HG02970 (cell line): Measurements from ENCODE around the gene OPN3.
A peak's percentile ranks its signal among the peaks of the same experiment; 100 is the strongest.

ENCODE experiments used
- ATAC-seq: cut with Tn5 transposase; IDR thresholded peaks from one replicate; pipeline ENCODE4 v1.9.1; 2021; ENCODE audit warnings: mild to moderate bottlenecking, moderate library complexity, moderate number of reproducible peaks; ENCODE audit not compliant: unreplicated experiment, low FRiP score

Gene OPN3

DNA sequence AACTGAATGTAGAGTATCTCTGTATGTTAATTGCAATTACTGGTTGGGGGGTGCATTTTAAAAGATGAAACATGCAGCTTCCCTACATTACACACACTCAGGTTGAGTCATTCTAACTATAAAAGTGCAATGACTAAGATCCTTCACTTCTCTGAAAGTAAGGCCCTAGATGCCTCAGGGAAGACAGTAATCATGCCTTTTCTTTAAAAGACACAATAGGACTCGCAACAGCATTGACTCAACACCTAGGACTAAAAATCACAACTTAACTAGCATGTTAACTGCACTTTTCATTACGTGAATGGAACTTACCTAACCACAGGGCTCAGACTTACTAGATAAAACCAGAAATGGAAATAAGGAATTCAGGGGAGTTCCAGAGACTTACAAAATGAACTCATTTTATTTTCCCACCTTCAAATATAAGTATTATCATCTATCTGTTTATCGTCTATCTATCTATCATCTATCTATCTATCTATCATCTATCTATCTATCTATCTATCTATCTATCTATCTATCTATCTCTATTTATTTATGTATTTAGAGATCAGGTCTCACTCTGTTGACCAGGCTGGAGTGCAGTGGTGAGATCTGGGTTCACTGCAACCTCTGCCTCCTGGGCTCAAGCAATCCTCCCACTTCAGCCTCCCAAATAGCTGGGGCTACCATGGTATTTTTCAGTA, 47.8 kb downstream of the OPN3 start:
- no peak for ATAC-seq

DNA sequence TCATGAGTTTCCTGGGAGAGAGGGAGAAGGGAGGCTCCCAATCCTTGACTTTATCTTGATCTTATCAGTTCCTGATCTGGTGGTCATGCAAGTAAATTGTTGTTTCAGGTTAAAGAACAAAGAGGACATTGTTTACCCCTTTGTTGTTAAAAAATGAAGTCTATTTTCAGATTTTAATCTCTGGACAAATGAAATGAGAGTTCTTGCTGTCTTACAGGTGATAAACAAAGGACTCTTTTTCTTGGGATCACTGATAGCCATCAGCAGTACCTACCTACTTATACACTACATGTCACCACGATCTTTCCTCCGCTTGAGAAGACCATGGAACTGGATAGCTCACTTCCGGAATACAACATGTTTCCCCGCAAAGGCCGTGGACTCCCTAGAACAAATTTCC, 48.4 kb downstream of the OPN3 start:
- no peak for ATAC-seq

DNA sequence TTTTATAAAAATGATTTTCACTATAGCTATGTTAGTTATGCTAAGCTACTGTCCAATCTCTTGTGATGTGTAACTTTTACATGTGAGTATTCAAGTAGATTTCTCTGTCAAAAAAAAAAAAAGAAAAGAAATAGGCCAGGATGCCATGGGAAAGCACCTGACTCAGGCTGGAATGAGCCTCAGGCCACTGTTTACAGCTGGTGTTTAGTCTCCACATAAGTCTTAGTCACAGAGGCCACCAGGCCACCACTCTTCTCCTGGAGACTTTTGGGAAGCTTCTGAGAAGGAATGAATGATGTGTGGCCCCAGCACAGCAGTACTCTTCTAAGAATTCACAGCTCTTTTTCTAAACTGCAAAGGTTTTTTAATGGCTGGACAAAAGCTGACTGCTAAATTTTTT, 48.9 kb downstream of the OPN3 start:
- no peak for ATAC-seq

DNA sequence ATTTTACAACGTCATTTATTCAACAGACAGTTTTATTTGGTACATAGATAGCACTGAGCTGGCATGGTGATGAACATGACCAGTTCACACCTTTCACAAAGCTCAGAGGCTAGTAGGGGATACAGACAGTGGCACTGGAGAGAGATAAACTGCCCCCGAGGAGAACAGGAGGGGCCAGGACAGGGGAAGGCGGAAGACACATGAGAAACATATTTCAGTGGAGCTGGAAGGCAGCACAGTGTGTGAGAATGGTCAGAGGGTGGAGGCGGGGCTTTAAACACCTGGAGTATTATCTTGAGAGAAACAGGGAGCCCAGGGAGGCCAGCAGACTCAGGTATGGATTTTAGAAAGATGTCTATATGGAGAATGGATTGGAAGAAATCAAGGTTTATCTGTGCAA, 49.5 kb downstream of the OPN3 start:
- no peak for ATAC-seq

DNA sequence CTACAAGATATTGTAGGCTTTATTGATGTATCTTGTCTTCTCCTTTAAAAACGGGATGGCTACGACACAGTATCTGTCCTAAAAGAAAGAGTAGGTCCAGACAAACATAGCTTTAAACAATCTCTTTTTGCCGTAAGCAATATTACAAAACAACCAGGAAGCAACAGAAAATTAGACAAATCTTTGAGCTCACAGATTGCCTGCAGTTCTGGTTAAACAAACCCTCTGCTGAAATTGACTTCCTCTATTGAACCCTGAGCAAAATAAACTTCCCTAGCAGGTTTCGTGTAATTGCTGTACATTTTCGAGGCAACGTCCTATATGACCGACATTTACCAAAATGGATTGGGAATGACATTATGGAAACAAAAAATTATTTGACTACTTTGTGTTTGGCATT, 50.6 kb downstream of the OPN3 start:
- ATAC-seq: no peak

GRCh38 chr1:241586905-241587512, 53.2 kb downstream of the OPN3 start:
- ATAC-seq: no peak

DNA sequence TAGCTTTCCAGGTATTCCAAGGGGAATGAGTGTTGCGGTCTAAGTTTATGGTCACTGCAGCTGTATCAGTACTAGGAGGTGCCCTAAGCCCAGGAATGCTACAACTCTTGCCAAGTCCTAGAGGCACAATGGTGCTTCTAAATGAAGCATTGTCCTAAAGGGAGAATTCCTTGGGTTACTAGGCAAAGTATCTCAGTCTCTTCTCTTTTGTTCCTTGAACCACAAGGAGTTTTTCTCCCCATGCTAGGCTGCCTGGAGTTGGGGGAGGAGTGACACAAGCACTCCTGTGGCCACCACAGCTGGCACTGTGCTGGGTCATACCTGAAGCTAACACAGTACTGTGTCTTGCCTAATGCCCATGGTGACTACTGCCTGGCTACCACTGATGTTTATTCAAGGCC, 57.2 kb downstream of the OPN3 start:
- ATAC-seq: no peak

DNA sequence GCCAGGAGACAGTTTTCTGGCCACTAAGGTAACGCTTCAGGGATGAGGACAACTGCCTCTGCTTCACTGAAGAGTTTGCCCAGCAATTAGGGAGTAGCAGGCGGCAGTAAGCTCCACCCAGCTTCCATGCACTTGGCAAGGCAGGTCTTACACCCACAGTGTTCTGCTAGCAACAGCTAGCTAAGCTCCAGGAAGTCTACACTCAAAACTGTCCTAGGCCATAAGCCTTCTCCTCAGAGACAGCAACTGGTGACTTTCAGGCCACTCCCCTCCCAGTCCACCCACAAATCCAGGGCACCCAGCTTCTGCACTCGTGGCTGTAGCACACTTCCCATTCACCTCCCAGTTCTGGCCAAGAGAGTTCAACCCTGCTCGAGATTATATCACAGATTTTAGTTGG, 60.7 kb downstream of the OPN3 start:
- ATAC-seq: no peak

DNA sequence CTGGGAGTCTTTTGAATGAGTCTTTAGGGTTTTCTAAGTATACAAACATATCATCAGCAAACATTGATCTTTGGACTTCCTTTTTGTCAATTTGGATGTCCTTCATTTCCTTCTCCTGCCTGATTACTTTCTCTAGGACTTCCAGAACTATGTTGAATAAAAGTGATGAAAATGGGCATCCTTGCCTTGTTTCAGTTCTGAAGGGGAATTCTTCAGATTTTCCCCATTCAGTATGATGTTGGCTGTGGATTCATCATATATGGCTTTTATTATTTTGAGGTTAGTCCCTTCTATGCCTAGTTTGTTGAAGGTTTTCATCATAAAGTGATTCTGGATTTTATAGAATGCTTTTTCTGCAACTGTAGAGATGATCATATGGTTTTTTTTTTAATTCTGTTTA, 66.0 kb downstream of the OPN3 start:
- no peak for ATAC-seq

DNA sequence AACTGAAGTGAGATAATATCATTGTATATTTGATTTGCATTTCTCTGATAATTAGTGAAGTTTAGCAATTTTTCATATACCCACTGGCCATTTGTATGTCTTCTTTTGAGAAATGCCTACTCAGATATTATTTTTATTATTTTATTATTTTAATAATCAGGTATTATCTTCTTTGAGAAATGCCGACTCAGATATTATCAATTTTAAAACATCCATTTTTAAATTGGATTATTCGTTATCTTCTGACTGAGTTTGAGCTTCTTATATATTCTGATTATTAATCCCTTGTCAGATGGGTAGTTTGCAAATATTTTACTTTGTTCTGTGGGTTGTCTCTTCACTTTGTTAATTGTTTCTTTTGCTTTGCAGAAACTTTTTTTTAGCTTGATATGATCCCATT, 70.3 kb downstream of the OPN3 start:
- ATAC-seq: no peak

GRCh38 chr1:241560849-241561187, 79.4 kb downstream of the OPN3 start:
- no peak for ATAC-seq

DNA sequence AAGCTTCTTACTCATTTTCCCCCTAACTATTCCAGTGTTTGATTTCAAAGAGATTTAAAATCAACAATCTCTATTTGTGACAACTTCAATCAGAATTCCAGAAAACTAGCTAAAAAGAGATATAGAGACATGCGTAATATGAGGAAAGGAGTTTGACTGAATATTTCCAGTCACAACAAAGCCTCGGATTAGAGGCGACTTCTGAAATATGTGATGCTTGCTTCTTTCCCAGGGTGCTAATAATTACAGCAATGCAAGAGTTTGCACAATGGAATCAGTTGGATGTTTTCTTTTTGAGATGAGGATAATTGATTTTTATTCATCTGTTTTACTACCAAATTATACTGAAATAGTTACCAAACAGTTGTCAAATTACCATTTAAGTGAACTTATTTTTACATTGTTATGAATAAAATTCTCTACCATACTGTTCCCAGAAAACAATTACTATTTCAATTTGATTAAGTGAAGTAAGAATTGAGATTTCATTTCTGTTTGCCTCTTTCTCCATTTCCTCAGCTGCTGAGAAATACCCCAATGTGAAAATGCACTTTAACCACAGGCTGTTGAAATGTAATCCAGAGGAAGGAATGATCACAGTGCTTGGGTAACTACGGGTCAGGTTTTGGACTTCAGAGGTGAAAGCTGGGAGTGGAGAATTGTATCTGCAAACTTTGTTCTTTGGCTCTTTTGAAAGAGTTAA, 79.9 kb downstream of the OPN3 start:
- no peak for ATAC-seq

- no peak for ATAC-seq
These were observed 82.5 kb downstream of the OPN3 start for GRCh38 chr1:241557551-241558193.

- ATAC-seq: no peak
These were observed 83.1 kb downstream of the OPN3 start for GRCh38 chr1:241557031-241557430.

DNA sequence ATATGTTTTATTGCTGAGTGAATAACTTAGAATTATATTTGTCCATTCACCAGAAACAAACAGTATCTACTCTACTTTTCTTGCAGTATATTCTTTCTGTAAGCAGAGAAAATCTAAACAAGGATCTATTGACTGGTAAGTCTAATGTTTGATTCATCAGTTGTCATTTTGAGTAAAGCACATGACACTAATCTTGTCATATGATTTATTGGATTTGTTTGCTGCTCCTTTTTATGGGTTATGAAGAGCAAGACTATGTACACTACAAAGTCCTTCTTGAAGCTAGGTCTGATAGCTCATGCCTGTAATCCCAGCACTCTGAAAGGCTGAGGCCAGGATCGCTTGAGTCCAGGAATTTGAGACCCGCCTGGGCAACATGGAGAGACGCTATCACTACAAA, 84.6 kb downstream of the OPN3 start:
- no peak for ATAC-seq

DNA sequence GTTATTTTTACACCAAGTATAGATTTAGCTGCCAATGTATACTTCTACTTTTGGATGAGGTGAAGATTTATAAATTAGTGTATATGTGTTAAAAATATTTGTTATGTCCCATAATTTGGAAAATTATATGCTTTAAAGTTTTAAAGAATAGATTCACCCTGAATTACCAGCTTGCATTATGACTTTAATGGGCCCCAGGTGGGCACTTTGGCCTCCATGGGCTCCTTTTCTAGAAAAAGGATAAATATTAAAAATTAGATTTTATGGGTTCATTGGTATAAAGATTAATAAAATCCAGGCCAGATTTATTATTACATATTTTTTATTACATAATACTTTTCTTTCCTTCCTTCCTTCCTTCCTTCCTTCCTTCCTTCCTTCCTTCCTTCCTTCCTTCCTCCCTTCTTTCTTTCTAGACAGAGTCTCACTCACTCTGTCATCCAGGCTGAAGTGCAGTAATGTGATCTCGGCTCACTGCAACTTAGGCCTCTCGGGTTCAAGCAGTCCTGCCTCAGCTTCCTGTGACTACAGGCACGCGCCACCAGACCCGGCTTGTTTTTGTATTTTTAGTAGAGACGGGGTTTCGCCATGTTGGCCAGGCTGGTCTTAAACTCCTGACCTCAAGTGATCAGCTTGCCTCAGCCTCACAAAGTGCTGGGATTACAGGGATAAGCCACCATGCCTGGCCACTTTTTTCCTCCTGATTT, 86.1 kb downstream of the OPN3 start:
- no peak for ATAC-seq

- ATAC-seq: peak; percentile 62
These were observed 88.2 kb downstream of the OPN3 start for GRCh38 chr1:241551759-241552638.

- ATAC-seq: no peak
These were observed 89.9 kb downstream of the OPN3 start for GRCh38 chr1:241550318-241550717.

DNA sequence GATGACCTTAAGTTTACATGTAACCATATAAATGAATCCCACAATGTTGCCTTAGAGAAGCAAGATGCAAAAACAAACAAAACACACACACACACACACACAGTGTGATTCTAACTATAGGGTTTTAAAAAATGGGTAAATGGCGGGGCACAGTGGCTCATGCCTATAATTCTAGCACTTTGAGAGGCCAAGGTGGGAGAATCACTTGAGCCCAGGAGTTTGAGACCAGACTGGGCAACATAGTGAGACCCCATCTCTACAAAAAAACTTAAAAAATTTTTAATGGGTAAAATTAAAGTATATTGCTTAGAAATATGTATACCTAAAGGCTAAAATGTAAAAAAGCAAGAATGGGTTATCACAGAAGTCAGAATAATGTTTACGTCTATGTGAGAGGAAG, 92.2 kb downstream of the OPN3 start:
- ATAC-seq: no peak
